ENCODE results near the gene ISOC2.

GRCh38 chr19:55433292-55433691 lies 28.1 kb downstream of the ISOC2 start:
- TF ChIP-seq PKNOX1 (IDR thresholded peaks at IDR 0.05) (no peak), SUZ12 (IDR thresholded peaks at IDR 0.05) (no peak), ELF4 (IDR thresholded peaks at IDR 0.05) (no peak), ARNT (IDR thresholded peaks at IDR 0.05) (no peak), SP1 (IDR thresholded peaks at IDR 0.05) (no peak), ZNF384 (IDR thresholded peaks at IDR 0.05) (no peak), L3MBTL2 (conservative IDR thresholded peaks at IDR 0.05) (no peak), BHLHE40 (IDR thresholded peaks at IDR 0.05; ENCODE audit: borderline replicate concordance) (no peak), CTBP1 (IDR thresholded peaks at IDR 0.05; ENCODE audit: borderline replicate concordance) (no peak), FOXK2 (IDR thresholded peaks at IDR 0.05) (no peak), TARDBP (IDR thresholded peaks at IDR 0.05) (no peak), NFRKB (IDR thresholded peaks at IDR 0.05) (no peak)
